Activated naive CD4-positive, alpha-beta T cell treated with anti-CD3 and anti-CD28 coated beads for 36 hours (primary cell): Measurements from ENCODE around the gene EBPL. TPM values are rescaled to one million over a fixed set of nuclear protein-coding genes. Genes with fewer than 3 reads are reported as not detected.

ENCODE experiments used
- CTCF ChIA-PET: fragments of 350-600 bp; sonication (Branson Sonifier 250); formaldehyde crosslinking; loops from one replicate; lab custom pipeline; 2021; ENCODE audit warnings: antibody characterized with exemption; lab: Charles Lee
- DNase-seq: peaks from one replicate; pipeline ENCODE4 v3.0.0-alpha.2; 2020
- H3K27ac Mint-ChIP-seq: one replicate; pipeline ENCODE4 v1.8.0; 2021; ENCODE audit warnings: mild to moderate bottlenecking, mixed read lengths
- H3K27me3 Mint-ChIP-seq: one replicate; pipeline ENCODE4 v1.8.0; 2021; ENCODE audit warnings: low read depth, mixed read lengths
- H3K36me3 Mint-ChIP-seq: one replicate; pipeline ENCODE4 v1.8.0; 2021; ENCODE audit warnings: low read depth, mixed read lengths
- H3K4me1 Mint-ChIP-seq: one replicate; pipeline ENCODE4 v1.8.0; 2021; ENCODE audit warnings: low read depth, mixed read lengths
- H3K4me3 Mint-ChIP-seq: one replicate; pipeline ENCODE4 v1.8.0; 2021; ENCODE audit warnings: mild to moderate bottlenecking, moderate library complexity, mixed read lengths
- H3K9me3 Mint-ChIP-seq: one replicate; pipeline ENCODE4 v1.8.0; 2021; ENCODE audit warnings: mixed read lengths
- intact Hi-C: fragments of 100-400 bp; cut with micrococcal nuclease; formaldehyde crosslinking; loops from one replicate; pipeline ENCODE4 v1.15.1; 2023
- total RNA-seq, 2 experiments: library from RNA; stranded (reverse); gene quantifications; one replicate each; pipeline ENCODE4 v1.2.3, GENCODE V29; 2021

Gene EBPL
- total RNA-seq, 2 experiments from 2014 or later = 46.8 to 49.3 TPM

DNA sequence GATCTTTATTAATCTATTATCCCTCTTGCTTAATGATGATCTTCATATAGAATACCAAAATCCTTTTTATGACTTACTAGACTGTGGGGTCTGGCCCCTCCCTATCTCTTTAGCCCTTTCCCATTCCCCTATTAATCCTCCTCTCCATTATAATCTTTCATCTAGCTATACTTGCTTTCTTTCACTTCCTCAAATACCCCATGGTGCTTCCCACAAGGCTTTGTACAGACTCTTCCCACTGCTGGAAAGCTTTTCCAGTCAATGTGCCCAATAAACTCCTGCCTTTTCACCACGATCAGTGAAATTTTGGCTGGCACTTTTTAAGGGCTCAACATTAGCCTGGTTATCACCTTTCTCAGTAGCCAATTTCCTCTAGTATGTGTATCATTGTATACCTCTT, 3.2 kb upstream of the EBPL start:
- no peak overlapping the region for H3K4me3 Mint-ChIP-seq
- CTCF ChIA-PET = no interaction called here
- no peaks in the 10 kb centered on the region for H3K9me3 Mint-ChIP-seq
- no peak overlapping the region for H3K27ac Mint-ChIP-seq
- intact Hi-C loops = loop anchor here (5.0 kb wide), 1 partner anchor 197 kb away; the partner anchor contains the start of gene PHF11
- H3K27me3 Mint-ChIP-seq = no peaks in the 10 kb centered on the region
- no peaks in the 10 kb centered on the region for H3K36me3 Mint-ChIP-seq
- peaks cover 17% of the 10 kb centered on the region for H3K4me1 Mint-ChIP-seq
- no peak for DNase-seq

GRCh38 chr13:49693877-49694276, 2.6 kb upstream of the EBPL start:
- H3K4me1 Mint-ChIP-seq = peaks cover 19% of the 10 kb centered on the region
- no peak overlapping the region for H3K4me3 Mint-ChIP-seq
- intact Hi-C loops = loop anchor here (5.0 kb wide), 1 partner anchor 197 kb away; the partner anchor contains the start of gene PHF11
- no peaks in the 10 kb centered on the region for H3K9me3 Mint-ChIP-seq
- no peaks in the 10 kb centered on the region for H3K27me3 Mint-ChIP-seq
- no peak for DNase-seq
- H3K27ac Mint-ChIP-seq = no peak overlapping the region
- CTCF ChIA-PET = no interaction called here
- H3K36me3 Mint-ChIP-seq = peaks cover 1% of the 10 kb centered on the region

- H3K36me3 Mint-ChIP-seq = peaks cover 4% of the 10 kb centered on the region
- no peak overlapping the region for H3K4me3 Mint-ChIP-seq
- peaks cover 22% of the 10 kb centered on the region for H3K4me1 Mint-ChIP-seq
- no peak overlapping the region for H3K27ac Mint-ChIP-seq
- CTCF ChIA-PET = no interaction called here
- no peak for DNase-seq
- no peaks in the 10 kb centered on the region for H3K27me3 Mint-ChIP-seq
- H3K9me3 Mint-ChIP-seq = no peaks in the 10 kb centered on the region
- intact Hi-C loops = loop anchor here (5.0 kb wide), 1 partner anchor 196 kb away; the partner anchor contains the start of gene PHF11
Measured at GRCh38 chr13:49693191-49693733, 2.0 kb upstream of the EBPL start.

GRCh38 chr13:49690133-49690994, 922 bp downstream of the EBPL start:
- intact Hi-C loops = loop anchor here (2.0 to 5.0 kb wide), 3 partner anchors 193 to 444 kb away; partner anchors contain the start of genes CAB39L, CDADC1, PHF11 and SETDB2
- Mint-ChIP-seq H3K9me3 (no peaks in the 10 kb centered on the region), H3K36me3 (peaks cover 22% of the 10 kb centered on the region), H3K4me3 (peak overlapping the region; percentile 86), H3K27ac (peak overlapping the region; percentile 80), H3K4me1 (peaks cover 35% of the 10 kb centered on the region), H3K27me3 (no peaks in the 10 kb centered on the region)
- DNase-seq = no peak
- CTCF ChIA-PET = interaction anchor here (0.9 to 1.8 kb wide), 5 partner anchors 13 to 246 kb away, joined by 3 to 8 read pairs (median 4); partner anchors contain the start of genes KPNA3 and SPRYD7

DNA sequence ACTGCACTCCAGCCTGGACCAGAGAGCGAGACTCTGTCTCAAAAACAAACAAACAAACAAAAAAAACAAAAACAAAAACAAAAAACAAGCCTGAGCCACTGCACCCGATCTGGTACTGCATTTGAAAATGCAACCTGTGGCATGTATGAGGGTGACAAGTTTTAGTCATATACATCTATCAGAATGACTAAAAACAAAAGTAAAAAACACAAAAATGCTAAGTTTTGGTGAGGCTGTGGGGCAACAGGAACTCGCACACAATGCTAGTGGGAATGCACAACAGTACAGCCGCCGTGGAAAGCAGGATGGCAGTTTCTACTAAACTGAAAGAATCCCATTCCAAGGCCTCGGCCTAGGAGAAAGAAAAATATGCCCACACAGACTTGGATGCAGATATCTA, 7.8 kb downstream of the EBPL start:
- H3K9me3 Mint-ChIP-seq = no peaks in the 10 kb centered on the region
- H3K36me3 Mint-ChIP-seq = peaks cover 26% of the 10 kb centered on the region
- peaks cover 34% of the 10 kb centered on the region for H3K4me1 Mint-ChIP-seq
- intact Hi-C loops = loop anchor here (1.0 kb wide), 1 partner anchor 8 kb away; the partner anchor contains the start of gene EBPL
- peak; percentile 51 for DNase-seq
- no peak overlapping the region for H3K27ac Mint-ChIP-seq
- no peak overlapping the region for H3K4me3 Mint-ChIP-seq
- no peaks in the 10 kb centered on the region for H3K27me3 Mint-ChIP-seq
- CTCF ChIA-PET = no interaction called here

DNA sequence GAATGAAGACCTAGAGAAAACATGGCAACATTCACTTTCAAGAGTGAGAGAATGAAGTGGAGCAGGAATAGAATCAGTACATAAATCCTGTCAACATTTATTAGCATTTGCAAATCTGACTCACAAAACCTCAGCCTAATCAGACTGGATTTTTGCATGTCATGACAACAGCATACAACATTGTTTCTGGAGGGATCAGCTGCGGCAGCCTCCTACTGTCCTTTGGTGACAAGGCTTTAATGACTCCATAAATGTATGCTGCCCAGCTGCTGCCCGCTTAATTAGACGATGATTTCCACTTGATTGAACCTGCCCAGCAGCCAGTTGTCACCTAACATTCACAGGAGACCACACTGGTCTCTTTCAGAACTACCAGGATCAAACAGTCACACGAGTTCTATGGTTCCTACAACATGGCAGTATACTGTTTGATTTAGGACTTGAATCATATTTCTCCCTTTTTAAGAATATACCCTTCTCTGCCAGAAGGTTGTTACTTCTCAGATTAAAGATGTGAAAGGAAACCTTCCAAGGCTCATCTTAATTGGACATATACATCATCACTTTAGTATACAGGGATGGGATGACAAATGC, 9.3 kb downstream of the EBPL start:
- DNase-seq = no peak
- peaks cover 25% of the 10 kb centered on the region for H3K36me3 Mint-ChIP-seq
- intact Hi-C loops = no loop called here
- CTCF ChIA-PET = interaction anchor here (0.8 kb wide), 1 partner anchor 10 kb away, joined by 3 read pairs; no protein-coding TSS in a partner anchor
- H3K27me3 Mint-ChIP-seq = no peaks in the 10 kb centered on the region
- H3K4me3 Mint-ChIP-seq = no peak overlapping the region
- no peak overlapping the region for H3K27ac Mint-ChIP-seq
- no peaks in the 10 kb centered on the region for H3K9me3 Mint-ChIP-seq
- H3K4me1 Mint-ChIP-seq = peaks cover 24% of the 10 kb centered on the region

DNA sequence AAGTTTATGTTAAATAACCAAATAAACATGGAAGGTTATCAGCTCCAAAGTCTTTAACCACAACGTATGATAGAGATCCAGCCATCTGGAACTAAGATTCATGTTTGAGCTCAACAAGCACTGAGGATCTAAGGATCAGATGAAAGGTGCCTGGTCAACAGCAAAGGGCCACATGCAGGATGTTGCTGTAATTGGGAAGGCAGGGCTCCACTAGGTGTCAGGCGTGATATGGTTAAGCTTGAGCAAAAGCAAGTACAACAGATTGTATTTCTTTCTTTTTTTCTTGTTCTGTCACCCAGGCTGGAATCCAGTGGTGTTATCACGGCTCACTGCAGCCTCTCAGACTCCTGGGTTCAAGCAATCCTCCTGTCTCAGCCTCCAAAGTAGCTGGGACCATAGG, 12.0 kb downstream of the EBPL start:
- H3K9me3 Mint-ChIP-seq = no peaks in the 10 kb centered on the region
- peaks cover 19% of the 10 kb centered on the region for H3K4me1 Mint-ChIP-seq
- CTCF ChIA-PET = interaction anchor here (0.9 kb wide), 1 partner anchor 169 kb away, joined by 3 read pairs; no protein-coding TSS in a partner anchor
- H3K36me3 Mint-ChIP-seq = peaks cover 16% of the 10 kb centered on the region
- no peaks in the 10 kb centered on the region for H3K27me3 Mint-ChIP-seq
- no peak overlapping the region for H3K27ac Mint-ChIP-seq
- DNase-seq = peak; percentile 43
- intact Hi-C loops = loop anchor here (1.0 kb wide), 1 partner anchor 169 kb away; no protein-coding TSS in a partner anchor
- no peak overlapping the region for H3K4me3 Mint-ChIP-seq

- DNase-seq = no peak
- intact Hi-C loops = no loop called here
- CTCF ChIA-PET = interaction anchor here (0.9 kb wide), 2 partner anchors 38 to 170 kb away, joined by 3 read pairs; no protein-coding TSS in a partner anchor
- Mint-ChIP-seq H3K36me3 (peaks cover 14% of the 10 kb centered on the region), H3K4me3 (no peak overlapping the region), H3K27ac (no peak overlapping the region), H3K27me3 (no peaks in the 10 kb centered on the region), H3K9me3 (no peaks in the 10 kb centered on the region), H3K4me1 (peaks cover 12% of the 10 kb centered on the region)
Measured at GRCh38 chr13:49678191-49678914, 12.9 kb downstream of the EBPL start.

DNA sequence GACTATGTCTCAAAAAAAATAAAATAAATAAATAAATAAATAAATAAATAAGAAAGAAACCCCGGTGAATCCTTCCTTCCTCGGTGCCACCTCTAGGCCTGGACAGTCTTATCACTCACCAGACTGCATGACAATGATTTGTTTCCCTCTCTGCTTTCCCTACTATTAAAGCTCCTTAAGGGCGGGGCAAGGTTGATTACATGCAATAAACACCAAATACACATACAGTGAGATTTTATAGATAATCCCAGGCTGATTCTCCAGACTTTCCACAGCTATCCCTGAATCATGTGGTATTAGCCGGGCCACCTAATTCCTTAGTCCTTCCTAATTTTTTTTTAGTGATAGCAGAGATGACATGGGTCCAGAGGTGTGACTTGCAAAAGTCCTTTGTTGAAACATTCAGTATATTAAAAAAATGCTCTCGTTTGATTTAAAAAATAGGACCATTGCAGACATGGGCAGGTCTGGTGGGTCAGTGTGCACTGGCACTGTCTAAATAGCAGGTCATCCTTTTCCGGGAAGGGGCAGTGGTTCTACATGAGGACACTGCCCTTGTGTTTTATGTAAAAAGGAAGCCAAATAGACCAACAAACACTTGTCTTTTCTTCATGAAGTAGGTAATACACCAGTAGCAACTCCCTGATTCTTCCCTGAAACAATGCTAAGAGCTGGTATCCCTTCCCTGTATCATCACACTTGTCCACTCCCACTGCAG, 14.5 kb downstream of the EBPL start:
- Mint-ChIP-seq H3K4me3 (no peak overlapping the region), H3K36me3 (peaks cover 14% of the 10 kb centered on the region), H3K27me3 (no peaks in the 10 kb centered on the region), H3K27ac (no peak overlapping the region), H3K4me1 (peaks cover 3% of the 10 kb centered on the region), H3K9me3 (no peaks in the 10 kb centered on the region)
- CTCF ChIA-PET = interaction anchor here (1.2 to 1.6 kb wide), 2 partner anchors 14 to 171 kb away, joined by 3 to 5 read pairs; partner anchors contain the start of gene EBPL
- no peak for DNase-seq
- intact Hi-C loops = no loop called here

GRCh38 chr13:49670828-49671227, 20.5 kb downstream of the EBPL start:
- Mint-ChIP-seq H3K27me3 (no peaks in the 10 kb centered on the region), H3K4me3 (no peak overlapping the region), H3K4me1 (no peaks in the 10 kb centered on the region), H3K9me3 (no peaks in the 10 kb centered on the region), H3K27ac (no peak overlapping the region), H3K36me3 (peaks cover 14% of the 10 kb centered on the region)
- CTCF ChIA-PET = interaction anchor here (0.6 to 1.7 kb wide), 6 partner anchors 17 to 176 kb away, joined by 3 to 5 read pairs (median 4); no protein-coding TSS in a partner anchor
- intact Hi-C loops = no loop called here
- no peak for DNase-seq

DNA sequence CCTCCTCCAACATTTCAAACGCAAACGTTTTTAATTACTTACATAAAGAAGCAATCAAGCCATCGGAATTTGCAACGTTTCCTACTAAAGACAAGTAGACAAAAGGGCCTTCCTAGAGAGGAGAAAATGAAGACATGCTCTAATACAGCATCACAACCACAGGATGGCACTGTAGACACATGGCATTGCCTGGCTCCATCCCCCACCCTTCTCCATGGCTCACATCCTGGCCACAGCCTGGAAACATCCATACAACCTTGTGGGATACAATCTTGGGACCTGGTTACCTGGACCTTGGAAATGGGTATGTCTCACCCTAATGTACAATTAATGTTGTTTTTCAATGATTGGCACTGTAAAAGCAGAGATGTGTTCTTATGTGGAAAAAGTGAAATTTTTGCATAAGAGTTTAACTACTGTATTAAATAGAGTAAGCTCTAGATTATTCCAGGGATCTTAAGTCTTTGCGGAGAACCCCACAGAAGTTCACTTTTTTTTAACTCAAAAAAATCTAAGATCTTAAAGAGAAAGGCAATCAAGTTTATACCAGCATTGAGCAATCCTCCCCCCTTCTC, 21.5 kb downstream of the EBPL start:
- Mint-ChIP-seq H3K27ac (no peak overlapping the region), H3K27me3 (no peaks in the 10 kb centered on the region), H3K4me1 (no peaks in the 10 kb centered on the region), H3K4me3 (no peak overlapping the region), H3K9me3 (no peaks in the 10 kb centered on the region), H3K36me3 (peaks cover 17% of the 10 kb centered on the region)
- CTCF ChIA-PET = interaction anchor here (0.5 to 1.7 kb wide), 7 partner anchors 16 to 412 kb away, joined by 3 to 5 read pairs (median 3); no protein-coding TSS in a partner anchor
- intact Hi-C loops = loop anchor here (1.0 to 5.0 kb wide), 2 partner anchors 178 to 267 kb away; partner anchors contain the start of gene SPRYD7
- peak; percentile 53 for DNase-seq
